HepG2 (cell line): ENCODE data around the gene SREBF1. TPM values are rescaled to one million over a fixed set of nuclear protein-coding genes. Genes with fewer than 3 reads are reported as not detected.

ENCODE experiments used
- HDAC2 ChIP-seq: sonication (generic); formaldehyde crosslinking; IDR thresholded peaks from 2 replicates; pipeline ENCODE4 v1.4.0; 2020; ENCODE audit warnings: missing genetic modification reagents
- JUND ChIP-seq: sonication (generic); formaldehyde crosslinking; IDR thresholded peaks from 2 replicates; pipeline ENCODE4 v1.8.0; 2022; ENCODE audit warnings: mild to moderate bottlenecking, missing genetic modification reagents
- KDM4B ChIP-seq: sonication (generic); formaldehyde crosslinking; IDR thresholded peaks from 2 replicates; pipeline ENCODE4 v1.4.0; 2020; ENCODE audit warnings: missing genetic modification reagents
- KLF12 ChIP-seq: sonication (generic); formaldehyde crosslinking; IDR thresholded peaks from 2 replicates; pipeline ENCODE4 v1.4.0; 2020; ENCODE audit warnings: missing genetic modification reagents, borderline replicate concordance
- KMT2B ChIP-seq: IDR thresholded peaks from 2 replicates; pipeline ENCODE4 v1.6.1; 2016; ENCODE audit warnings: missing genetic modification reagents, missing compliant biosample characterization
- NAIF1 ChIP-seq: sonication (generic); formaldehyde crosslinking; IDR thresholded peaks from 2 replicates; pipeline ENCODE4 v1.5.0; 2020; ENCODE audit warnings: mild to moderate bottlenecking, missing genetic modification reagents, borderline replicate concordance
- POLR2AphosphoS5 ChIP-seq: IDR thresholded peaks from 2 replicates; pipeline ENCODE4 v1.6.1; 2012; ENCODE audit warnings: low read depth, low read length
- RBM39 ChIP-seq: fragments of 200-400 bp; formaldehyde crosslinking; IDR thresholded peaks from one replicate; pipeline ENCODE4 v1.6.1; 2018; ENCODE audit warnings: antibody characterized with exemption, mild to moderate bottlenecking, low read depth, low read length; ENCODE audit not compliant: poor library complexity, severe bottlenecking
- ZNF101 ChIP-seq: sonication (generic); formaldehyde crosslinking; IDR thresholded peaks from 2 replicates; pipeline ENCODE4 v1.4.0; 2020; ENCODE audit warnings: mild to moderate bottlenecking, low read depth, missing genetic modification reagents, borderline replicate concordance
- polyA plus RNA-seq, 8 experiments: library from polyadenylated mRNA; depleted of rRNA in 3 of 8; stranded (reverse) in 7 of 8; unstranded in 1 of 8; fragments of >200 nt; fragmentation: Illumina TruSeq in 4 of 8; extraction: Trizol in 4 of 8; gene quantifications; 2 replicates each; pipeline versions ENCODE4 v1.2.1 to v1.2.3, GENCODE V29; 2011 to 2016; ENCODE audit warnings: low read depth in 4 of 8, missing spikeins in 1 of 8, mixed read lengths in 1 of 8; ENCODE audit not compliant: insufficient read depth in 1 of 8
- total RNA-seq, 5 experiments: library from RNA; depleted of rRNA; stranded (reverse); fragments of >200 nt; fragmentation: Illumina TruSeq; extraction: Trizol; gene quantifications; 2 replicates each; pipeline ENCODE4 v1.2.3, GENCODE V29; 2016; ENCODE audit warnings: low read depth in 1 of 5
- TF ChIP-seq, protein P1 (sequence below), 2 experiments: sonication (generic) in 1 of 2; formaldehyde crosslinking in 1 of 2; IDR thresholded peaks; 2 replicates each; pipeline versions ENCODE4 v1.4.0 to v1.6.1; 2016 to 2020; ENCODE audit warnings: borderline replicate concordance in 1 of 2, low read depth in 1 of 2, mild to moderate bottlenecking in 1 of 2, missing genetic modification reagents in 1 of 2
- TF ChIP-seq, protein P2 (sequence below): IDR thresholded peaks from 2 replicates; pipeline ENCODE4 v1.6.1; 2016; ENCODE audit warnings: missing genetic modification reagents, missing compliant biosample characterization
- TF ChIP-seq, protein P3 (sequence below): sonication (generic); formaldehyde crosslinking; IDR thresholded peaks from 2 replicates; pipeline ENCODE4 v1.8.0; 2022; ENCODE audit warnings: mild to moderate bottlenecking, missing genetic modification reagents; ENCODE audit not compliant: insufficient replicate concordance
- TF ChIP-seq, protein P4 (sequence below): sonication (generic); formaldehyde crosslinking; IDR thresholded peaks from one replicate; pipeline ENCODE4 v1.5.1; 2020; ENCODE audit warnings: mild to moderate bottlenecking, missing genetic modification reagents; ENCODE audit errors: not compliant biosample characterization

Gene SREBF1
- total and polyA plus RNA-seq, 2 of the 13 experiments (the other 11 are each of a cell fraction or from before 2014, with no cell fraction given): 34.3 to 38.0 TPM

DNA sequence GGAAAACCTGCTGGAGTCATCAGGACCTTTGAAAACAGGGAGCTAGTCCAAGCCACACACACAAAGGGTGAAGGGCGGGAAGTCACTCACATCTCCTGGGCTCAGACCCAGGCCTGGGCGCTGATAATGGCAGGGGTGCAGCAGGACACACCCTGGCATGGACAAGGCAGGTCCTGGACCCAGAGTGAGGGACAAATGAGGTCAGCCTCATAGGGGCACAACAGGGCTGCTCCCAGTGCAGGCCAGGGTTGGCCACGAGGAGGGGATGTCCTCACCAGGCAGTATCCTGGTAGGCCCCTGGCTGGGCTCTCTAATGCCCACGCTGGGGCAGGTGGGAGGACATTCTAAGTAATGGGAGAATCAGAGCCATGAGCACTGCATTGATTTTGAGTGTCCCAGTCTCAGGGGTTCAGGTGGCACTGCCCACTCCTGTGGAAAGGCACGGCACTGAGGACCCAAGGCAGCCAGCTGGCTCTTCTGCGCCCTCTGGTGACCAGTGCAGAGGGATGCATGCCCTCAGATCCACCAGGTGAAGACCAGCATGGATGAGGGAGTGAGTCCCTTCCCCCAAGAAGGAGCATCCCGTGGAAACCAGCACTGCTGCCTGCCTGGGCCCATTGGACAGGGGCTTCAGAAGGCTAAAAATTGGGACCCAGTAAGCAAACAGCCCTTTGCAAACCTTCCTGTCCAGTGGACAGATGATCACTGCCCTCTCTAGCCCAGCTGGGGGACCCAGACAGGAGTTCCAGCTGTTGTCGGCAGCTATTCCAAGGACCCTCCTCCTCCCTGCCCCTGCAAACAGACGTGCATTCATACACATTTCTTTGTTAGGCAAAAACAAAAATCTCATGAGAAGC, 23.4 kb upstream of the SREBF1 start (continued):
- TF ChIP-seq, protein P1, sequence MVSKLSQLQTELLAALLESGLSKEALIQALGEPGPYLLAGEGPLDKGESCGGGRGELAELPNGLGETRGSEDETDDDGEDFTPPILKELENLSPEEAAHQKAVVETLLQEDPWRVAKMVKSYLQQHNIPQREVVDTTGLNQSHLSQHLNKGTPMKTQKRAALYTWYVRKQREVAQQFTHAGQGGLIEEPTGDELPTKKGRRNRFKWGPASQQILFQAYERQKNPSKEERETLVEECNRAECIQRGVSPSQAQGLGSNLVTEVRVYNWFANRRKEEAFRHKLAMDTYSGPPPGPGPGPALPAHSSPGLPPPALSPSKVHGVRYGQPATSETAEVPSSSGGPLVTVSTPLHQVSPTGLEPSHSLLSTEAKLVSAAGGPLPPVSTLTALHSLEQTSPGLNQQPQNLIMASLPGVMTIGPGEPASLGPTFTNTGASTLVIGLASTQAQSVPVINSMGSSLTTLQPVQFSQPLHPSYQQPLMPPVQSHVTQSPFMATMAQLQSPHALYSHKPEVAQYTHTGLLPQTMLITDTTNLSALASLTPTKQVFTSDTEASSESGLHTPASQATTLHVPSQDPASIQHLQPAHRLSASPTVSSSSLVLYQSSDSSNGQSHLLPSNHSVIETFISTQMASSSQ (IDR thresholded peaks at IDR 0.05; ENCODE audit: low read depth): no peak
- TF ChIP-seq, protein P1 (CRISPR knock-in tag; IDR thresholded peaks at IDR 0.05; ENCODE audit: borderline replicate concordance): no peak
- TF ChIP-seq, protein P2, sequence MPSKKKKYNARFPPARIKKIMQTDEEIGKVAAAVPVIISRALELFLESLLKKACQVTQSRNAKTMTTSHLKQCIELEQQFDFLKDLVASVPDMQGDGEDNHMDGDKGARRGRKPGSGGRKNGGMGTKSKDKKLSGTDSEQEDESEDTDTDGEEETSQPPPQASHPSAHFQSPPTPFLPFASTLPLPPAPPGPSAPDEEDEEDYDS: no peak
- peak; percentile 83; the same call in 1 of the 2 replicates for TF ChIP-seq KDM4B (CRISPR knock-in tag)
- TF ChIP-seq KMT2B: 0 out of 2 replicates have a peak, but pooled peaks have one; percentile 29
- TF ChIP-seq RBM39: no peak
- TF ChIP-seq, protein P3, sequence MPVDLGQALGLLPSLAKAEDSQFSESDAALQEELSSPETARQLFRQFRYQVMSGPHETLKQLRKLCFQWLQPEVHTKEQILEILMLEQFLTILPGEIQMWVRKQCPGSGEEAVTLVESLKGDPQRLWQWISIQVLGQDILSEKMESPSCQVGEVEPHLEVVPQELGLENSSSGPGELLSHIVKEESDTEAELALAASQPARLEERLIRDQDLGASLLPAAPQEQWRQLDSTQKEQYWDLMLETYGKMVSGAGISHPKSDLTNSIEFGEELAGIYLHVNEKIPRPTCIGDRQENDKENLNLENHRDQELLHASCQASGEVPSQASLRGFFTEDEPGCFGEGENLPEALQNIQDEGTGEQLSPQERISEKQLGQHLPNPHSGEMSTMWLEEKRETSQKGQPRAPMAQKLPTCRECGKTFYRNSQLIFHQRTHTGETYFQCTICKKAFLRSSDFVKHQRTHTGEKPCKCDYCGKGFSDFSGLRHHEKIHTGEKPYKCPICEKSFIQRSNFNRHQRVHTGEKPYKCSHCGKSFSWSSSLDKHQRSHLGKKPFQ (CRISPR knock-in tag): no peak
- TF ChIP-seq HDAC2 (CRISPR knock-in tag): no peak; the same call in 1 of the 2 replicates
- TF ChIP-seq, protein P4, sequence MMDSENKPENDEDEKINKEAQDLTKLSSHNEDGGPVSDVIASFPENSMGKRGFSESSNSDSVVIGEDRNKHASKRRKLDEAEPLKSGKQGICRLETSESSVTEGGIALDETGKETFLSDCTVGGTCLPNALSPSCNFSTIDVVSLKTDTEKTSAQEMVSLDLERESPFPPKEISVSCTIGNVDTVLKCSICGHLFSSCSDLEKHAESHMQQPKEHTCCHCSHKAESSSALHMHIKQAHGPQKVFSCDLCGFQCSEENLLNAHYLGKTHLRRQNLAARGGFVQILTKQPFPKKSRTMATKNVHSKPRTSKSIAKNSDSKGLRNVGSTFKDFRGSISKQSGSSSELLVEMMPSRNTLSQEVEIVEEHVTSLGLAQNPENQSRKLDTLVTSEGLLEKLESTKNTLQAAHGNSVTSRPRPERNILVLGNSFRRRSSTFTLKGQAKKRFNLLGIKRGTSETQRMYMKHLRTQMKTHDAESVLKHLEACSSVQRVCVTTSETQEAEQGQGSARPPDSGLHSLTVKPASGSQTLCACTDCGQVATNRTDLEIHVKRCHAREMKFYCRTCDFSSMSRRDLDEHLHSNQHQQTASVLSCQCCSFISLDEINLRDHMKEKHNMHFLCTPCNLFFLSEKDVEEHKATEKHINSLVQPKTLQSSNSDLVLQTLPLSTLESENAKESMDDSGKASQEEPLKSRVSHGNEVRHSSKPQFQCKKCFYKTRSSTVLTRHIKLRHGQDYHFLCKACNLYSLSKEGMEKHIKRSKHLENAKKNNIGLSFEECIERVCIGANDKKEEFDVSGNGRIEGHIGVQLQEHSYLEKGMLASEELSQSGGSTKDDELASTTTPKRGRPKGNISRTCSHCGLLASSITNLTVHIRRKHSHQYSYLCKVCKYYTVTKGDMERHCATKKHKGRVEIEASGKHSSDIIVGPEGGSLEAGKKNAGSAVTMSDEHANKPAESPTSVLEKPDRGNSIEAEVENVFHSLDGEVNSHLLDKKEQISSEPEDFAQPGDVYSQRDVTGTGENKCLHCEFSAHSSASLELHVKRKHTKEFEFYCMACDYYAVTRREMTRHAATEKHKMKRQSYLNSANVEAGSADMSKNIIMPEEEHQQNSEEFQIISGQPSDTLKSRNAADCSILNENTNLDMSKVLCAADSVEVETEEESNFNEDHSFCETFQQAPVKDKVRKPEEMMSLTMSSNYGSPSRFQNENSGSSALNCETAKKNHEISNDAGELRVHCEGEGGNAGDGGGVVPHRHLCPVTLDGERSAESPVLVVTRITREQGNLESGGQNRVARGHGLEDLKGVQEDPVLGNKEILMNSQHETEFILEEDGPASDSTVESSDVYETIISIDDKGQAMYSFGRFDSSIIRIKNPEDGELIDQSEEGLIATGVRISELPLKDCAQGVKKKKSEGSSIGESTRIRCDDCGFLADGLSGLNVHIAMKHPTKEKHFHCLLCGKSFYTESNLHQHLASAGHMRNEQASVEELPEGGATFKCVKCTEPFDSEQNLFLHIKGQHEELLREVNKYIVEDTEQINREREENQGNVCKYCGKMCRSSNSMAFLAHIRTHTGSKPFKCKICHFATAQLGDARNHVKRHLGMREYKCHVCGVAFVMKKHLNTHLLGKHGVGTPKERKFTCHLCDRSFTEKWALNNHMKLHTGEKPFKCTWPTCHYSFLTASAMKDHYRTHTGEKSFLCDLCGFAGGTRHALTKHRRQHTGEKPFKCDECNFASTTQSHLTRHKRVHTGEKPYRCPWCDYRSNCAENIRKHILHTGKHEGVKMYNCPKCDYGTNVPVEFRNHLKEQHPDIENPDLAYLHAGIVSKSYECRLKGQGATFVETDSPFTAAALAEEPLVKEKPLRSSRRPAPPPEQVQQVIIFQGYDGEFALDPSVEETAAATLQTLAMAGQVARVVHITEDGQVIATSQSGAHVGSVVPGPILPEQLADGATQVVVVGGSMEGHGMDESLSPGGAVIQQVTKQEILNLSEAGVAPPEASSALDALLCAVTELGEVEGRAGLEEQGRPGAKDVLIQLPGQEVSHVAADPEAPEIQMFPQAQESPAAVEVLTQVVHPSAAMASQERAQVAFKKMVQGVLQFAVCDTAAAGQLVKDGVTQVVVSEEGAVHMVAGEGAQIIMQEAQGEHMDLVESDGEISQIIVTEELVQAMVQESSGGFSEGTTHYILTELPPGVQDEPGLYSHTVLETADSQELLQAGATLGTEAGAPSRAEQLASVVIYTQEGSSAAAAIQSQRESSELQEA: no peak
- TF ChIP-seq KLF12 (CRISPR knock-in tag): no peak
- no peak for TF ChIP-seq ZNF101
- TF ChIP-seq POLR2AphosphoS5: no peak
- no peak for TF ChIP-seq NAIF1 (CRISPR knock-in tag)
- no peak for TF ChIP-seq JUND (CRISPR knock-in tag)
